H1 (cell line): ENCODE results near the gene PCSK4. TPM values are rescaled to one million over a fixed set of nuclear protein-coding genes. Genes with fewer than 3 reads are reported as not detected.

Source experiments
- EP300 ChIP-seq, 2 experiments: IDR thresholded peaks; 1 replicate in 1 of 2; 2 replicates in 1 of 2; pipeline ENCODE4 v1.6.1; 2011 to 2012; ENCODE audit warnings: low read depth in 2 of 2, low read length in 2 of 2, mild to moderate bottlenecking in 2 of 2, borderline replicate concordance in 1 of 2, inconsistent platforms in 1 of 2, moderate library complexity in 1 of 2
- RAD21 ChIP-seq, 2 experiments: IDR thresholded peaks in 1 of 2; conservative IDR thresholded peaks in 1 of 2; 2 replicates each; pipeline ENCODE4 v1.6.1; 2011; ENCODE audit warnings: low read depth in 2 of 2, low read length in 2 of 2, improper control_type of control experiment in 1 of 2, inconsistent platforms in 1 of 2, mild to moderate bottlenecking in 1 of 2, moderate library complexity in 1 of 2
- USF2 ChIP-seq: IDR thresholded peaks from 2 replicates; pipeline ENCODE4 v1.6.1; 2011; ENCODE audit warnings: low read length, improper control_type of control experiment
- polyA plus RNA-seq, 7 experiments: library from polyadenylated mRNA; depleted of rRNA in 3 of 7; stranded (reverse) in 5 of 7; unstranded in 2 of 7; fragments of >200 nt in 5 of 7; fragments of 200-250 nt in 2 of 7; gene quantifications; 1 replicate in 5 of 7; 2 replicates in 1 of 7; 4 replicates in 1 of 7; pipeline versions ENCODE4 v1.2.1 to v1.2.3, GENCODE V29; 2011 to 2013; ENCODE audit warnings: missing spikeins in 2 of 7, mixed read lengths in 2 of 7
- total RNA-seq: library from RNA; stranded (reverse); fragmentation: NEBNext Ultra II Directional; extraction: Animal tissue kit (Norgen Biotek cat#: 25700); gene quantifications from 2 replicates; pipeline ENCODE4 v1.2.1, GENCODE V29; 2021

The PCSK4 gene
- total and polyA plus RNA-seq, 2 of the 8 experiments (the other 6 are each of a cell fraction or from before 2014, with no cell fraction given), result 9.8 to 10.7 TPM

GRCh38 chr19:1512671-1513498, 22.7 kb upstream of the PCSK4 start, which contains the start of gene ADAMTSL5 (continued):
- TF ChIP-seq EP300 (IDR thresholded peaks at IDR 0.05; ENCODE audit: borderline replicate concordance in 1 of 2, low read depth in 2 of 2, low read length in 2 of 2) (no peak), RAD21 (IDR thresholded peaks at IDR 0.05 in 1 of 2, conservative IDR thresholded peaks at IDR 0.05 in 1 of 2; ENCODE audit: low read depth in 2 of 2, low read length in 2 of 2) (peak in 1 of 2 experiments; percentile 29; a peak in 2 of 4 replicates), USF2 (no peak)
